SH-SY5Y (cell line): ENCODE results near the gene NKX2-4.

Experiments
- GATA2 ChIP-seq: IDR thresholded peaks from 2 replicates; pipeline ENCODE4 v1.6.1; 2011; ENCODE audit warnings: mild to moderate bottlenecking, low read depth, low read length
- GATA3 ChIP-seq: IDR thresholded peaks from 2 replicates; pipeline ENCODE4 v1.6.1; 2011; ENCODE audit warnings: low read depth, mild to moderate bottlenecking, low read length, moderate library complexity

- no peak for TF ChIP-seq GATA3
- no peak for TF ChIP-seq GATA2
Observed at GRCh38 chr20:21432911-21433310, 35.6 kb upstream of the NKX2-4 start.
